Psoas muscle (tissue), 8 donors: ENCODE measurements around the gene ESYT1. TPM values are rescaled to one million over a fixed set of nuclear protein-coding genes. Genes with fewer than 3 reads are reported as not detected.

ENCODE experiments used
- ATAC-seq, 4 donors: fragments of 200-7000 bp; cut with Tn5 transposase; one replicate each; pipeline ENCODE4 v1.9.1; 2020; ENCODE audit warnings: moderate library complexity in 3 of 4, mild to moderate bottlenecking in 2 of 4
- DNase-seq, 2 donors: peaks; one replicate each; pipeline ENCODE4 v3.0.0-alpha.2; 2020
- H3K27ac ChIP-seq: fragments of 200-600 bp; one replicate; pipeline ENCODE4 v1.8.0; 2022
- H3K27me3 ChIP-seq, 3 donors: fragments of 200-600 bp in 1 of 3; one replicate each; pipeline versions ENCODE4 v1.6.1 to v1.8.0; 2013 to 2022; ENCODE audit warnings: low read length in 2 of 3, mild to moderate bottlenecking in 2 of 3, moderate library complexity in 1 of 3; ENCODE audit not compliant: insufficient read depth in 3 of 3
- H3K36me3 ChIP-seq, 2 donors: fragments of 200-600 bp in 1 of 2; one replicate each; pipeline versions ENCODE4 v1.6.1 to v1.8.0; 2013 to 2022; ENCODE audit warnings: low read depth in 1 of 2, mild to moderate bottlenecking in 1 of 2, moderate library complexity in 1 of 2; ENCODE audit not compliant: insufficient read depth in 1 of 2
- H3K4me1 ChIP-seq: fragments of 200-600 bp; one replicate; pipeline ENCODE4 v1.8.0; 2022
- H3K4me3 ChIP-seq: fragments of 200-600 bp; one replicate; pipeline ENCODE4 v1.8.0; 2022; ENCODE audit warnings: mild to moderate bottlenecking
- H3K9me3 ChIP-seq: fragments of 200-600 bp; one replicate; pipeline ENCODE4 v1.8.0; 2022
- CTCF ChIP-seq: fragments of 200-600 bp; IDR thresholded peaks from one replicate; pipeline ENCODE4 v1.8.0; 2022; ENCODE audit warnings: antibody characterized with exemption
- WGBS, 3 donors: extraction: QIAGEN DNeasy Blood & Tissue Kit; methylation state at CpG; one replicate each; pipeline versions ENCODE4 v1.1.6 to v1.1.7; 2013; 5-methylcytosine and 5-hydroxymethylcytosine counted together
- intact Hi-C, 2 donors: fragments of 100-400 bp; cut with DNase I; formaldehyde crosslinking; loops; one replicate each; pipeline versions ENCODE4 v1.11.0 to v1.14.2; 2022
- polyA plus RNA-seq, 3 donors: library from polyadenylated mRNA; stranded (reverse); fragments of 200-250 nt; gene quantifications; one replicate each; pipeline ENCODE4 v1.2.3, GENCODE V29; 2013
- total RNA-seq, 4 donors: library from RNA; stranded (reverse); fragmentation: NEBNext Ultra II Directional in 2 of 4; extraction: Animal tissue kit (Norgen Biotek cat#: 25700) in 2 of 4; gene quantifications; one replicate each; pipeline versions ENCODE4 v1.2.1 to v1.2.4, GENCODE V29; 2021 to 2023
- donor health status: healthy with polysubstance abuse.
- donor health status: DM: no; HTN: no; CAD: no; lungs with moderate emphysema.
- donor health status: Bipolar disorder and iron deficiency.
- donor health status: healthy.
- donor health status: DM: yes; HTN: yes; CAD: no.
- donor health status: DM: no; HTN: no; CAD: no.
- donor health status: DM: no; HTN: no; CAD: no.
- donor health status: DM: yes; HTN: yes; CAD: no.

Gene ESYT1
- total and polyA plus RNA-seq, 7 donors = 20.2 to 57.4 (median 40.6) TPM

- Histone ChIP-seq H3K4me1 (peaks cover 23% of the 10 kb centered on the region), H3K27me3 (no peaks in the 10 kb centered on the region), H3K9me3 (no peaks in the 10 kb centered on the region), H3K27ac (peak overlapping the region; percentile 95), H3K36me3 (peaks cover 0 to 41% of the 10 kb centered on the region in 2 donors), H3K4me3 (peak overlapping the region; percentile 86)
- intact Hi-C loops = loop anchor here (5.0 to 10.0 kb wide), 3 partner anchors 128 to 338 kb away; partner anchors contain the start of genes SPRYD4 (in 2 of the 2) and ANKRD52 (in 1 of the 2)
- no peak for TF ChIP-seq CTCF
- DNase-seq (peak; percentile 69 to 80), ATAC-seq (peak; percentile 37 to 59 (median 46))
- WGBS, 3 donors = 2 to 4% (median 3%) methylated on average over 29 of the region's 29 CpGs
Measured at GRCh38 chr12:56129206-56129941, 1.3 kb downstream of the ESYT1 start.

- H3K4me1 ChIP-seq = peaks cover 23% of the 10 kb centered on the region
- ATAC-seq (no peak), DNase-seq (peak; percentile 28 to 67)
- intact Hi-C loops = loop anchor here (5.0 to 10.0 kb wide), 3 partner anchors 127 to 337 kb away; partner anchors contain the start of genes SPRYD4 (in 2 of the 2) and ANKRD52 (in 1 of the 2)
- no peaks in the 10 kb centered on the region for H3K9me3 ChIP-seq
- H3K36me3 ChIP-seq = peaks cover 0 to 47% of the 10 kb centered on the region in 2 donors
- no peak for TF ChIP-seq CTCF
- peak overlapping the region; percentile 86 for H3K4me3 ChIP-seq
- WGBS, 3 donors = 23 to 35% (median 23%) methylated on average over 22 of the region's 22 CpGs
- H3K27me3 ChIP-seq = no peaks in the 10 kb centered on the region
- H3K27ac ChIP-seq = peak overlapping the region; percentile 95
Measured at GRCh38 chr12:56129942-56130495, 2.0 kb downstream of the ESYT1 start.

GRCh38 chr12:56130876-56131275, 2.8 kb downstream of the ESYT1 start:
- no peak overlapping the region for H3K4me3 ChIP-seq
- DNase-seq (no peak), ATAC-seq (no peak)
- H3K9me3 ChIP-seq = no peaks in the 10 kb centered on the region
- intact Hi-C loops = no loop called here
- no peaks in the 10 kb centered on the region for H3K27me3 ChIP-seq
- no peak overlapping the region for H3K27ac ChIP-seq
- no peak for TF ChIP-seq CTCF
- H3K4me1 ChIP-seq = peaks cover 23% of the 10 kb centered on the region
- peaks cover 0 to 56% of the 10 kb centered on the region in 2 donors for H3K36me3 ChIP-seq
- 87 to 89% (median 88%) methylated on average over 4 of the region's 4 CpGs for WGBS, 3 donors

GRCh38 chr12:56134897-56135296, 6.8 kb downstream of the ESYT1 start:
- H3K27ac ChIP-seq = no peak overlapping the region
- ATAC-seq (no peak), DNase-seq (no peak)
- WGBS, 3 donors = 97 to 98% (median 97%) methylated on average over 6 of the region's 6 CpGs
- peaks cover 15 to 96% of the 10 kb centered on the region in 2 donors for H3K36me3 ChIP-seq
- intact Hi-C loops = no loop called here
- TF ChIP-seq CTCF = no peak
- H3K9me3 ChIP-seq = no peaks in the 10 kb centered on the region
- no peak overlapping the region for H3K4me3 ChIP-seq
- H3K27me3 ChIP-seq = no peaks in the 10 kb centered on the region
- peaks cover 5% of the 10 kb centered on the region for H3K4me1 ChIP-seq
